HG03571 (cell line): ENCODE measurements around the gene CA10.

Experiments used
- ATAC-seq: cut with Tn5 transposase; IDR thresholded peaks from one replicate; pipeline ENCODE4 v1.9.1; 2021; ENCODE audit not compliant: unreplicated experiment

Gene CA10

GRCh38 chr17:52147872-52148271, 10.6 kb downstream of the CA10 start:
- no peak for ATAC-seq

DNA sequence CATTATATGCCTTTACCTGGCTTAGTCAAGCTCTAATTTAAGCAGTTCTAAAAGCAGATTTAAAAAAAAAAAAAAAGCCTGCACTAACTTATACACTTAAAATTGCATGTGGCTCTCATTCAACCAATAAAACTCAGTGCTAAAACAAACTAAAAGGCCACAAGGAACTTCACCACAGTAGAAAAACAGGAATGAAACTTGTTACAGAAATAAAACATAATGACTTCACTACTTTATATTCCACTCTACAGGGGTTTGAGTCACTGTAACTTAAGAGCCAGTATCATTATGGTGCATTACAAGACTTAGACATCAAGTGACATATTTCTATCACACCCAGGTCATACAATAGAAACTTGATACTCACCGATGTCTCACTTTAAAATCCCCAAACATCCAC, 11.1 kb downstream of the CA10 start:
- no peak for ATAC-seq

DNA sequence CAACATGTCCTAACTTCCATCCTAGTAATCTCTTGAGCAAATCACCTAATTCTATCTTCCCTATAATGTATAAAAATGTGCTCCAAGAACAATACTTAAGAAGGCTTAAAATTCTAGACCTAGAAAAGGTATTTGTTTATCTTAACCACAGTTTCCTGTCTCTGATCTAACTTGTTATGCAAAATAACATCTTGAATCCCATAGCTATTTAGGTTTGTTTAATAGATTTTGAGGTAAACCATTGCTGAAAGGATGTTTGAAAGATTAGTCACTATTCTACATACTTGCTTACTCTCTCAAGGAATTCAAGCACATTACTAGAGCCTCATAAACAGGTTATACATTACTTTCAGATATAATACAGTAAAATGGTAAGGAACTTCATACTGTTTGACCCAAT, 13.0 kb downstream of the CA10 start:
- no peak for ATAC-seq

GRCh38 chr17:52143542-52143941, 15.0 kb downstream of the CA10 start:
- no peak for ATAC-seq

DNA sequence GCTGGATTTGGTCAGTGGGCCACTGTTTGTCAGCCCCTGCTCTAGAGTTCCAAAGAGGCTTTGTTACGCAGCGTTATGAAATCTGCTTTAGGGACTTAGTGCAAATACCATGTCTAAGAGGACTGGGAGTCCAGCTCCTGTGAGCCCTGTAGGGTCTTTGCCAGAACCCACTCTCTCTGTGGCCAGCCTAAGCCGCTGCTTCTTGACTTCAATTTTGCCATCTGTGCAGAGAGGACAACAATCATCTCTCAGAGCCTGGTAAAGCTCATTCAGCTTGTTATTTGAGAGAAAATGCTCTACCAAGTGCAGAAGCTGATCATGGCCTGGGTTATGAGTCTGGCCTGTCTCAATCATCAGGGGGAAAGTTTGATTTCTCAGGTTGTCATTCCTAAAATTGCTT, 17.9 kb downstream of the CA10 start:
- ATAC-seq, result no peak

DNA sequence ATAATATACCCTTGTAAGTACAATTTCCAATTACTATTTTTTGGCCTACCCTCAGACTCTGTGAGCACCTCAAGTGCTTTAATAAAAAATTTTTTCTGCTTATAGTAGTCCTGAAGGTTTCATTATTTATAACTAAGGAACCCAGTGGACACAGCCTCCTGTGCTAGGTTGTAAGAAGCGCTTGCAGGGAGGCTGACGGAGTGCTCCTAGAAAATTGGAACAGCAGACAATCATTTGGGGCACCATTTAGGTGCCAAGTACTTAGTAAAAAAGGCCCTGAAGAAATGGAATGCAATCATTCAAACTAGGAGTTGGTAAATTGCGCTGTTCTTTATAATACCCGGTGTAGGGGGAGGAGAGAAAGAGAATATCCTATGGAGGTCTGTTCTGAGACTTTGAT, 19.8 kb downstream of the CA10 start:
- ATAC-seq, result no peak

DNA sequence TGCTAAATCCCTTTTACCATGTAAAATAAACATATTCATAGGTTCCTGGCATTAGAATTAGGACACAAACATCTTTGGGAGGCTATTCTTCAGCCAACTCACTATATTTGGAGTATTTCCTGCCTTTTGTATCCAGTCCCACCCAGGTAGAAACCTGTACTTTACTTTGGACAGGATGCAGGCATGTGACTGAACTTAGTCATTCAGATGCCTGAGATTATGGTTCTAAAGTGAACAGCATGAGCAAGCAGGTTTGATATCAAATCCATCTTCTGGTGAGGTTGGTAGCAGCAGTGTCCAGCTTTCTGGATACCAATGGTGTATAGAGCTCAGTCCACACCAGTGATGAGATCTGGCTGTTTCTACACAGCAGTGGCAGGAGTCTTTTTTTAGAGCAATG, 20.2 kb downstream of the CA10 start:
- no peak for ATAC-seq

- ATAC-seq, result no peak
Observed at GRCh38 chr17:52136166-52136565, 22.3 kb downstream of the CA10 start.

- ATAC-seq, result no peak
Observed at GRCh38 chr17:52134641-52135040, 23.9 kb downstream of the CA10 start.

- ATAC-seq, result no peak
Observed at GRCh38 chr17:52128721-52129120, 29.8 kb downstream of the CA10 start.

DNA sequence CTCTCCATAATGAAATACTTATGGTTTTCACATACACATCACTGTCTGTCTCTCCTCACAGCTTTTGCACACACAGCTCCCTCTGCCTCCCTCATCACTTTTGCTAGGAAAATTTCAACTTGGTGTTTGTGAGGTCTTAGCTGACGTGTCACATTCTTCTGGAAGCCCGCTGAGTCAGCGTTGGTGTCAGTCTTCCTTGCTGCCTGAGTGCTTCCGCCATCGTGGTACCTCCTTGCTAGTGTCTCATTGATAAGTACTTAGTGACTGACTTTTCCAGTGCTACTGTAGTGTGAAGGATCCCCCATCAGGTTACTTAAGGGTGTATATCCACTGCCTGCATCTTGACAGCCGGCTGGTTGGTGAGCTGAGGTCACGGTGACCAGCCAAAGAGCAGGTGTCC, 33.5 kb downstream of the CA10 start:
- ATAC-seq, result no peak

DNA sequence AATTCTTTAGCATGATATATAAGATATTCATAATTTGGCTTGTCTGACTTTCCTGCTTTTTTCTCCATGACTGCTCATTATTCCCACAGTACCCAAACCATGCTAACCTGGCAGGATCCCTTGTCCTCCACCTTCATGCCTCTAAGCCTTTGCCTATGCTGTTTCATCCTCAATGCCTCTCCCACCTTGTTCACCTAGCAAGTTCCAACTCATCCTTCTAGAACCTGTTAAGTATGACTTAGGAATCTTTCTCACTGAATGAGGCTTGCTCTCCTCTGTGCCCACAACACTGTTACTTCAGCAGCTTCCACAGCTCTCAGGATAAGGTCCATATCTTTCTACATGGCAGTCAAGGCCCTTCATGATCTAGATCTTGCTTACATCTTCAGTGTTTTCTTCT, 34.0 kb downstream of the CA10 start:
- no peak for ATAC-seq

GRCh38 chr17:52120465-52120864, 38.0 kb downstream of the CA10 start:
- no peak for ATAC-seq

DNA sequence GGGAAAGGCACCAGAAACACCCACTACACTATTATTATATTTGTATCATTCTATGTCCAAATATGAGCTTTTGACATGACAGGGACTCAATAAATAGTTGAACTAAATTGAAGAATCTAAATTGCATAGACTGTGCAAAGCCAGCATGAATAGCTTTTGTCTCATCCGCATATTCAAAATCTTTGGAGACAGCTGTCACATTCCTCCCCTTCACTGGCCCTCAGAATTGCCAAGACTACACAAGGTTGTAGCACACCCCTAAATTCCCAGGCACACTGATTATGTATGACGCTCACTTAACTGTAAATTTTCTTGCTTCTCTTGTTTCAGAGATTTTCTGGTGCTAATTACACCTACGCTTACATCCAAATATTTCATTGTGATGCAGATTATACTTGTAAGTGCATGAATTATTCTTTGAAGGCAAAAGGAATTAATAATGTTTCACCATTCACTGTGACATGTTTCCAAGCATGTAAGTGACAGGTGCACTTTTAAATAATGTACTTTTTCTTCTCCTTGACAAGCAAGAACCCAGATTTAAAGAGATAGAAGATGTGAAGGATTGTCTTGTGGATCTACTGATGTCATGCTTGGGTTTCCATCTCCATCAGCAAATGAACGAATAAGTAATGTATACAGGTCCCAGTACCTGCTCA, 47.5 kb downstream of the CA10 start:
- ATAC-seq, result no peak

DNA sequence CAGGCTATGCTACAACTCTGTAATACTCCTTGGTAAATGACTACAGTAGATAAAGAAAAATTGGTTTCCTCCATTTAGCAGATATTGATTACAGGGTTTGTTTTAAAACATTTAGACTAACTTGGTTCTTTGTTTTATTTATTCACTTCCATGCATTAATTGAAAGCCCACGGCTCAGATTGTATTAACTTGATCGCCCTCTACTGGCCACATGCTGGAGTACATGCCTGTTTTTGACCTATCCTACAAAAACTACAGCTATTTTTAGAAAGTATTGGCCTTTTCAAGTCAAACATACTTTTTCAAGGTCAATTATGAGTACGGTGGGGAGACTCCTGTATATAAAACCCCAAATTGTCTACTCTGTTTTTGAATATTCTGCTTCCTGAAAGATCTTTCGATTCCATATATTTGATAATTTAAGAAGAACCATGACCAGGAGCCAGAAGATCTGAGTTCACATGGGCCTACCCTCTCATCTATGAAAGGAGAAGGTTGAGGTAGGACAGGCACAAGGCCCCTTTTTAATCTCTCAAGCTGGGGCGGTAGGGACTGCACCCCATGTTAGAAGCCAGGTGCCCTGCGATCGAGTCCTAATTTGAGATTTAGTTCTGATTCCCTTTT, 51.8 kb downstream of the CA10 start:
- no peak for ATAC-seq

DNA sequence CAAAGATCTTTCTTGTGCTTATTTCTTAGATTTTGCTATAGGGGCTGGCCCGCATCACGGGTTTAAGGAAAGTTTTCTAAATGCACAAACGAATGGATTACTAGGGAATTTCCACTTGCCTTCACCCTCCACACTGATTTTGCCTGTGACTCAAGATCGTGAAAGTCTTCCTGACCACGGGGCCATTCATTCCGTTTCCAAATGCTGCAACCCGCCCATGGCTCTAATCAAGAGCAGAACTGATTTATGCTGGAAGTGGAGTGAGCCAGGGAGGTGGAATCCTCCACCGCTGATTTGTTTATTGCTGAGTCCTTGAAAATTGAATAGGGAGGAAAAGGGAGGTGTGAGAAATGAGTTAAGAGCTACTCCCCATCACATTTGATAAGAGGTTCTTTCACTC, 52.4 kb downstream of the CA10 start:
- ATAC-seq, result no peak

- no peak for ATAC-seq
Observed at GRCh38 chr17:52105591-52105990, 52.9 kb downstream of the CA10 start.

- ATAC-seq, result no peak
Observed at GRCh38 chr17:52096056-52096455, 62.5 kb downstream of the CA10 start.

- ATAC-seq, result no peak
Observed at GRCh38 chr17:52084176-52084575, 74.3 kb downstream of the CA10 start.

DNA sequence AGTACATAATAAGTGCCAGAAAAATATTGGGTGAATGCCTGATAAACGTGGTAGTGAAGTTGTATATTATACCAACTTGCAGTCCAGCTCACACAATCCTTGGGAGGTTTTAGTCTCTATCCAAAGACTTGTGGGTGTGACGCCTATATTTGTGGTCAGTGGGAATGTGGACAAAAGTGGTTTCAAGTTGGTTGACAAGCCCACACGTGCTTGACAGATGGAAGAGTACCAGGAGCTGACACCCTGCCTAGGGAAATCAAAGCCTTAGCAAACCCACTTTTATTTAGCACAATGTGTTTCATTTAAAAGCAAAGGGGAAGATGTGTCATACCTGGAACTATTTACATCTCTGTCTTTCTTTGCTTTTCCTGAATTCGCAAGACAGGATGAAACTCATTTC, 79.0 kb downstream of the CA10 start:
- no peak for ATAC-seq

DNA sequence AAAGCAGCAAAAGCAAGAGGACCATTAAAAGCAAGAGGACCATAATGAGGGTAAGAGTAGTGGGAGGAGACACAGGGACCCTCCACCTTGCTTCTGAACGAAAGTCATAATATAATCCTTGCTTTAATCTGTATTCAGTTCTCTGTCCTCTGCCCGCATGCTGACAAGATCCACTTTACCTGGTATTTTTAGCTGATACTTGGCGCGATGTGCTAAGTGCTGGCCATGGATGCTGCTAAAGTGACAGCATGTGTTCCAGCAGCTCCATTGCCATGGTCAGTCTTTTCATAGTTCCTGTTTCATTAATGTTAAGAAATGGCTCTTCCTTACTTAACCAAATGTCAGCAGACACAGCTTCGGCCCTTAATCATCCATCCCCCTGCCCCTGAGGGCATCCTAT, 86.8 kb downstream of the CA10 start:
- ATAC-seq, result no peak

GRCh38 chr17:52064791-52065211, 93.7 kb downstream of the CA10 start:
- ATAC-seq, result no peak

- ATAC-seq, result no peak
Observed at GRCh38 chr17:52049496-52049895, 109.0 kb downstream of the CA10 start.
